ENCODE measurements around the gene PCDH9. TPM values are rescaled to one million over a fixed set of nuclear protein-coding genes. Genes with fewer than 3 reads are reported as not detected.

The PCDH9 gene
- total and polyA plus RNA-seq, 10 donors: 0.24 to 8.1 (median 3.8) TPM

DNA sequence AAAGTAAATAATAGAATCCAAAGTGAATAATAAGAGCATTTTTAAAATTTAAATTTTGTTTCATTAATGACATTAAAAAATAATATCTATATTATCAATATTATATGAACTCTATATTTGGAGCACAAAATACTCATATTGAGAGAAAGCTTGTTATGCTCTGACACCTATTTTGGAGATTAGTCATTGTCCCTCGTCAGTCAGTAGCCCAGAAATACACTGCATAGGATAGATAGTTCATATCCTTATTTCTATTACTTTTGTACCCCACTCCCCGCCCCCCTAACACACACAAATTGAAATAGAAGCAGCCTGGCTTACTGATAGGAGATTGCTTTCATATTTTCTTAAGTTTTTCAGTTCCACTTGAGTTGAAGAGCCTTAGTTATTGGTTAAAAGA lies 652.8 kb downstream of the PCDH9 start:
- Histone ChIP-seq H3K9me3 (no peaks in the 10 kb centered on the region), H3K36me3 (no peaks in the 10 kb centered on the region), H3K27me3 (replicated peaks in 1 of 7) (no peaks in the 10 kb centered on the region), H3K27ac (no peak overlapping the region), H3K4me1 (no peaks in the 10 kb centered on the region), H3K4me3 (no peak overlapping the region)
- DNase-seq: no peak
- TF ChIP-seq, protein P1, sequence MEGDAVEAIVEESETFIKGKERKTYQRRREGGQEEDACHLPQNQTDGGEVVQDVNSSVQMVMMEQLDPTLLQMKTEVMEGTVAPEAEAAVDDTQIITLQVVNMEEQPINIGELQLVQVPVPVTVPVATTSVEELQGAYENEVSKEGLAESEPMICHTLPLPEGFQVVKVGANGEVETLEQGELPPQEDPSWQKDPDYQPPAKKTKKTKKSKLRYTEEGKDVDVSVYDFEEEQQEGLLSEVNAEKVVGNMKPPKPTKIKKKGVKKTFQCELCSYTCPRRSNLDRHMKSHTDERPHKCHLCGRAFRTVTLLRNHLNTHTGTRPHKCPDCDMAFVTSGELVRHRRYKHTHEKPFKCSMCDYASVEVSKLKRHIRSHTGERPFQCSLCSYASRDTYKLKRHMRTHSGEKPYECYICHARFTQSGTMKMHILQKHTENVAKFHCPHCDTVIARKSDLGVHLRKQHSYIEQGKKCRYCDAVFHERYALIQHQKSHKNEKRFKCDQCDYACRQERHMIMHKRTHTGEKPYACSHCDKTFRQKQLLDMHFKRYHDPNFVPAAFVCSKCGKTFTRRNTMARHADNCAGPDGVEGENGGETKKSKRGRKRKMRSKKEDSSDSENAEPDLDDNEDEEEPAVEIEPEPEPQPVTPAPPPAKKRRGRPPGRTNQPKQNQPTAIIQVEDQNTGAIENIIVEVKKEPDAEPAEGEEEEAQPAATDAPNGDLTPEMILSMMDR (IDR thresholded peaks at IDR 0.05 in 8 of 11, conservative IDR thresholded peaks at IDR 0.05 in 3 of 11): no peak
- TF ChIP-seq POLR2AphosphoS5 (IDR thresholded peaks at IDR 0.05) (no peak), POLR2A (IDR thresholded peaks at IDR 0.05) (no peak)
- 65 to 91% (median 76%) methylated on average over 2 of the region's 2 CpGs for WGBS, 5 donors
- intact Hi-C loops (cut with DNase I; ENCODE audit: low total_unique reads): no loop called here

DNA sequence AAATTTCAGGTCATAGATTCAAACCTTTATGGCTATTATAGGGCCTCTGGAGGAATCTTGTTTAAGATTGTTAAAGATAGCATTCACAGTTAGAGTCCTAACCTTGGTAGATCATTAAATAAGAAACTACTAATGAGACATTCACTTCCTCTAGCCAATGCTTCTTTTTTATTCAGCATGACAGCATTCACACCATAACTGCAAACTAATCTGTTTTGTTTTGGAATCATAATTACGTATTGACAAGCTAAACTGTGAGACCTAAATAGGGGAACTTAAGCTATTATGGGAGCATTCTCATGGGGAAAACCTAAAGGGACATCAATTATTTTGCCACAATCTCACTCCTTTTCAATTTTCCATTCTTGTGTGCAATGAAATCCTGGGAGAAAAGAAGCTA lies 653.8 kb downstream of the PCDH9 start:
- DNase-seq: no peak
- WGBS, 5 donors: 65 to 84% (median 76%) methylated on average over 1 of the region's 1 CpG
- intact Hi-C loops (cut with DNase I; ENCODE audit: low total_unique reads): no loop called here
- Histone ChIP-seq H3K4me3 (no peak overlapping the region), H3K36me3 (no peaks in the 10 kb centered on the region), H3K27me3 (replicated peaks in 1 of 7) (no peaks in the 10 kb centered on the region), H3K4me1 (no peaks in the 10 kb centered on the region), H3K27ac (no peak overlapping the region), H3K9me3 (no peaks in the 10 kb centered on the region)
- no peak for TF ChIP-seq POLR2AphosphoS5 (IDR thresholded peaks at IDR 0.05)
- TF ChIP-seq POLR2A (IDR thresholded peaks at IDR 0.05): no peak
- TF ChIP-seq, protein P1 (IDR thresholded peaks at IDR 0.05 in 8 of 11, conservative IDR thresholded peaks at IDR 0.05 in 3 of 11): no peak

DNA sequence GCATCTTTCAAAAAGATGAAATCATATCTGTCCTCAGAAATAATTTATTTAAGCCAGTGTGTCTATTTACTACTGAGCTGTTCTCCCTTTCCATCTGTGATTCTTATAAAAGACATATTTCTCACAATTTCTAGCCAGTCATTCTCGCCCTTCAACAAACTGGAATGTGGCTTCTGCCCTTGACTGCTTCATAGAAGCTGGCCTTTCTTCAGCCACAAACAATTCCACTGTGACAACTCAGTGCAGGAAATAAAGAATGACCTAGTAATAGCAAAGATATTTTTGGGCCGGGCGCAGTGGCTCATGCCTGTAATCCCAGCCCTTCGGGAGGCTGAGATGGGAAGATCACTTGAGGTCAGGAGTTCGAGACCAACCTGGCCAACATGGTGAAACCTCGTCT lies 655.5 kb downstream of the PCDH9 start:
- no peak overlapping the region for H3K27ac ChIP-seq
- DNase-seq: no peak
- WGBS, 5 donors: 71 to 91% (median 87%) methylated on average over 6 of the region's 6 CpGs
- no peak overlapping the region for H3K4me3 ChIP-seq
- H3K27me3 ChIP-seq (replicated peaks in 1 of 7): no peaks in the 10 kb centered on the region
- intact Hi-C loops (cut with DNase I; ENCODE audit: low total_unique reads): no loop called here
- TF ChIP-seq POLR2A (IDR thresholded peaks at IDR 0.05): no peak
- TF ChIP-seq, protein P1 (IDR thresholded peaks at IDR 0.05 in 8 of 11, conservative IDR thresholded peaks at IDR 0.05 in 3 of 11): no peak
- TF ChIP-seq POLR2AphosphoS5 (IDR thresholded peaks at IDR 0.05): no peak
- no peaks in the 10 kb centered on the region for H3K9me3 ChIP-seq
- H3K36me3 ChIP-seq: no peaks in the 10 kb centered on the region
- no peaks in the 10 kb centered on the region for H3K4me1 ChIP-seq

DNA sequence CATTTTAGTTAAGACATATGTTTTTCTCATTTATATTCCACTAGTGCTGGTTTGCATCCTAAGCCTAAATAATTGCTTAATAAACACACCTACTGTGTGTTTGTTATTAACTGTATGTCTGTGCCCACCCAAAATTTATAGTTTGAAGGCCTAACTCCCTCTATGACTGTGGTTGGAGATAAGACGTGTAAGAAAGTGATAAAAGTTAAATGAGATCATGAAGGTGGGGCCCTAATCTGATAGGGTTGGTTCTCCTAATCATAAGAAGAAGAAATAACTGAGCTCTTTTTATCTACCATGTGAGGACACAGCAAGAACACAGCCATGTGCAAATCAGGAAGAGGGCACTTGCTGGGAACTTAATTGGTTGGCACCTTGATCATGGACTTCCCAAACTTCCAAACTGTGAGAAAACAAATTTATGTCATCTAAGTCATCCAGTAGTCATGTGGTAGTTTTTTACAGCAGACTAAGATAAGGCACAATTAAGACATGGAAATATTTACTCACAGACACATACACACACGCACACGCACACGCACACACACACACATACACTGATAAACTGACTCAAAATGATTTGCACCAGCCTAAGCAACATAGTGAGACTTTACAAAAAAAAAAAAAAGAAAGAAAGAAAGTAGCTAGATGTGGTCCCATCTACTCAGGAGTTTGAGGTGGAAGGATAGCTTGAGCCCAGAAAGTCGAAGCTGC lies 662.1 kb downstream of the PCDH9 start:
- Histone ChIP-seq H3K27me3 (replicated peaks in 1 of 7) (no peaks in the 10 kb centered on the region), H3K27ac (no peak overlapping the region), H3K36me3 (no peaks in the 10 kb centered on the region), H3K9me3 (no peaks in the 10 kb centered on the region), H3K4me3 (no peak overlapping the region), H3K4me1 (no peaks in the 10 kb centered on the region)
- WGBS, 5 donors: 83 to 92% (median 90%) methylated on average over 5 of the region's 5 CpGs
- intact Hi-C loops (cut with DNase I; ENCODE audit: low total_unique reads): no loop called here
- TF ChIP-seq, protein P1 (IDR thresholded peaks at IDR 0.05 in 8 of 11, conservative IDR thresholded peaks at IDR 0.05 in 3 of 11): no peak
- TF ChIP-seq POLR2AphosphoS5 (IDR thresholded peaks at IDR 0.05): no peak
- TF ChIP-seq POLR2A (IDR thresholded peaks at IDR 0.05): no peak
- no peak for DNase-seq
